GM23248 (cell line): Measurements from ENCODE around the gene RNLS. TPM values are rescaled to one million over a fixed set of nuclear protein-coding genes. Genes with fewer than 3 reads are reported as not detected.

Experiments used
- DNase-seq: peaks from one replicate; pipeline ENCODE4 v3.0.0-alpha.2; 2015
- H2AFZ ChIP-seq: fragments of 200-600 bp; sonication (generic); 2 replicates; pipeline ENCODE4 v1.6.1; 2016; ENCODE audit warnings: antibody characterized with exemption
- H3F3A ChIP-seq: fragments of 200-600 bp; sonication (generic); 2 replicates; pipeline ENCODE4 v1.6.1; 2016; ENCODE audit warnings: mild to moderate bottlenecking, antibody characterized with exemption, mixed run types; ENCODE audit not compliant: insufficient read depth
- H3K27ac ChIP-seq: fragments of 200-600 bp; sonication (generic); 2 replicates; pipeline ENCODE4 v1.5.1; 2016; ENCODE audit warnings: mild to moderate bottlenecking
- H3K27me3 ChIP-seq: fragments of 200-600 bp; sonication (generic); replicated peaks from 2 replicates; pipeline ENCODE4 v1.6.1; 2016; ENCODE audit warnings: mild to moderate bottlenecking; ENCODE audit not compliant: insufficient read depth
- H3K36me3 ChIP-seq: fragments of 200-600 bp; sonication (generic); 2 replicates; pipeline ENCODE4 v1.6.1; 2016; ENCODE audit warnings: low read depth, mild to moderate bottlenecking
- H3K4me1 ChIP-seq: fragments of 200-600 bp; sonication (generic); 2 replicates; pipeline ENCODE4 v1.6.1; 2016; ENCODE audit warnings: mild to moderate bottlenecking; ENCODE audit not compliant: insufficient read depth
- H3K4me2 ChIP-seq: fragments of 200-600 bp; sonication (generic); one replicate; pipeline ENCODE4 v1.6.1; 2016; ENCODE audit warnings: mild to moderate bottlenecking; ENCODE audit not compliant: unreplicated experiment
- H3K4me3 ChIP-seq: fragments of 200-600 bp; sonication (generic); 2 replicates; pipeline ENCODE4 v1.5.1; 2016; ENCODE audit warnings: mild to moderate bottlenecking
- H3K79me2 ChIP-seq: fragments of 200-600 bp; sonication (generic); 2 replicates; pipeline ENCODE4 v1.6.1; 2016; ENCODE audit warnings: mild to moderate bottlenecking; ENCODE audit not compliant: insufficient read depth
- H3K9ac ChIP-seq: fragments of 200-600 bp; sonication (generic); 2 replicates; pipeline ENCODE4 v1.6.1; 2016; ENCODE audit warnings: mild to moderate bottlenecking
- H3K9me2 ChIP-seq: fragments of 200-600 bp; sonication (generic); 2 replicates; pipeline ENCODE4 v1.6.1; 2016; ENCODE audit warnings: mixed run types, mild to moderate bottlenecking, moderate library complexity; ENCODE audit not compliant: insufficient read depth
- H3K9me3 ChIP-seq: fragments of 200-600 bp; sonication (generic); one replicate; pipeline ENCODE4 v1.6.1; 2017; ENCODE audit warnings: low read depth
- H4K20me1 ChIP-seq: fragments of 200-600 bp; sonication (generic); 2 replicates; pipeline ENCODE4 v1.6.0; 2016; ENCODE audit not compliant: insufficient read depth
- EZH2 ChIP-seq: fragments of 200-600 bp; sonication (generic); IDR thresholded peaks from 2 replicates; pipeline ENCODE4 v1.6.1; 2018; ENCODE audit warnings: antibody characterized with exemption, mild to moderate bottlenecking; ENCODE audit not compliant: insufficient read depth, poor library complexity, severe bottlenecking
- EZH2phosphoT487 ChIP-seq: fragments of 200-600 bp; sonication (generic); IDR thresholded peaks from 2 replicates; pipeline ENCODE4 v1.6.1; 2018; ENCODE audit warnings: antibody characterized with exemption, moderate library complexity, mild to moderate bottlenecking, low read depth; ENCODE audit not compliant: insufficient read depth
- WGBS, 2 experiments: methylation state at CpG; one replicate each; pipeline ENCODE4 v1.1.6; 2015 to 2017; ENCODE audit warnings: low lambda C conversion rate in 2 of 2, low coverage in 1 of 2; ENCODE audit errors: missing lambda C conversion rate in 2 of 2; 5-methylcytosine and 5-hydroxymethylcytosine counted together
- in situ Hi-C: fragments of 300-500 bp; cut with MboI; formaldehyde crosslinking; loops from 2 replicates; pipeline ENCODE4 v1.15.0; 2020
- polyA plus RNA-seq: library from polyadenylated mRNA; unstranded; fragments of >200 nt; fragmentation: Nextera tagmentation; extraction: Ambion mirVana; gene quantifications from 2 replicates; pipeline ENCODE4 v1.2.1, GENCODE V29; 2016
- total RNA-seq: library from RNA; depleted of rRNA; stranded (reverse); fragments of >200 nt; shearing (Covaris generic); gene quantifications from 2 replicates; pipeline ENCODE4 v1.2.3, GENCODE V29; 2014

RNLS gene
- total and polyA plus RNA-seq, 2 experiments from 2014 or later = 11.5 to 23.1 TPM

- no peak for DNase-seq
- 59 to 65% methylated on average over 1 of the region's 1 CpG for WGBS, 2 experiments
- TF ChIP-seq EZH2 (no peak), EZH2phosphoT487 (no peak)
- Histone ChIP-seq H4K20me1 (no peaks in the 10 kb centered on the region), H3K36me3 (no peaks in the 10 kb centered on the region), H3K79me2 (no peaks in the 10 kb centered on the region), H3F3A (no peaks in the 10 kb centered on the region; the same call in 1 of the 2 replicates), H3K9me2 (no peaks in the 10 kb centered on the region; the same call in 1 of the 2 replicates), H3K9ac (no peak overlapping the region), H3K4me3 (no peak overlapping the region), H3K4me1 (peaks cover 11% of the 10 kb centered on the region), H3K4me2 (peak overlapping the region; percentile 9), H3K9me3 (no peaks in the 10 kb centered on the region), H3K27ac (no peak overlapping the region), H2AFZ (no peak overlapping the region), H3K27me3 (no peaks in the 10 kb centered on the region)
- in situ Hi-C loops = no loop called here
Observed at GRCh38 chr10:88428976-88429375, 154.1 kb downstream of the RNLS start.

DNA sequence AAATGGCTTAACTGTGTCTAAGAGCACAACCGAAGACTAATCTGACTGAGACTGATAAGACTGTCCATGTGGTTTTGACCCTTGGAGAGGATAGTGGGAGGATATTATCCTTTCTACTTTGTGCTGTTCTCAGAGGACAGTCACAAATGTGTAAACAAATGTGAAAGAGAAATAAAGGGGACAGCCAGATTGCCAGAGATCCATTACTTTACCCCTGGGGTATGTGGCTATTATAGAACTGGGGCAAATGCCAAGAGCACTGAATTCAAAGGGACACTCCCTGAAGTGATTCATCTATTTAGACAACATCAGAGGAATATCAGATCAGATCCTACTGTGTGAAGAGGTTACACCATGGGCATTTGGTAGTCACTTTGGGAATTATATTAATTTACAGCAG is 154.7 kb downstream of the RNLS start:
- H3K4me3 ChIP-seq = no peak overlapping the region
- DNase-seq = peak; percentile 67
- H3F3A ChIP-seq = no peaks in the 10 kb centered on the region; the same call in 1 of the 2 replicates
- H3K9ac ChIP-seq = no peak overlapping the region
- no peaks in the 10 kb centered on the region for H3K36me3 ChIP-seq
- no peaks in the 10 kb centered on the region for H3K27me3 ChIP-seq
- H4K20me1 ChIP-seq = no peaks in the 10 kb centered on the region
- WGBS, 2 experiments = 91 to 95% methylated on average over 1 of the region's 1 CpG
- in situ Hi-C loops = no loop called here
- H2AFZ ChIP-seq = no peak overlapping the region
- peak overlapping the region; percentile 9 for H3K4me2 ChIP-seq
- peaks cover 11% of the 10 kb centered on the region for H3K4me1 ChIP-seq
- H3K79me2 ChIP-seq = no peaks in the 10 kb centered on the region
- no peak overlapping the region for H3K27ac ChIP-seq
- TF ChIP-seq EZH2 = no peak
- TF ChIP-seq EZH2phosphoT487 = no peak
- H3K9me2 ChIP-seq = no peaks in the 10 kb centered on the region; the same call in 1 of the 2 replicates
- H3K9me3 ChIP-seq = no peaks in the 10 kb centered on the region

- Histone ChIP-seq H3K9ac (no peak overlapping the region), H3K4me3 (no peak overlapping the region), H2AFZ (no peak overlapping the region), H3K9me2 (no peaks in the 10 kb centered on the region; the same call in 1 of the 2 replicates), H4K20me1 (no peaks in the 10 kb centered on the region), H3K27ac (no peak overlapping the region), H3K36me3 (no peaks in the 10 kb centered on the region), H3K4me1 (peaks cover 11% of the 10 kb centered on the region), H3K4me2 (no peak overlapping the region), H3K79me2 (no peaks in the 10 kb centered on the region), H3K27me3 (no peaks in the 10 kb centered on the region), H3F3A (no peaks in the 10 kb centered on the region; the same call in 1 of the 2 replicates), H3K9me3 (no peaks in the 10 kb centered on the region)
- 75 to 85% methylated on average over 2 of the region's 2 CpGs for WGBS, 2 experiments
- TF ChIP-seq EZH2phosphoT487 = no peak
- TF ChIP-seq EZH2 = no peak
- DNase-seq = no peak
- in situ Hi-C loops = no loop called here
Observed at GRCh38 chr10:88427024-88427423, 156.1 kb downstream of the RNLS start.

- peaks cover 11% of the 10 kb centered on the region for H3K4me1 ChIP-seq
- no peaks in the 10 kb centered on the region for H3K27me3 ChIP-seq
- H3K9me3 ChIP-seq = no peaks in the 10 kb centered on the region
- H4K20me1 ChIP-seq = no peaks in the 10 kb centered on the region
- H3K27ac ChIP-seq = no peak overlapping the region
- H3K4me2 ChIP-seq = no peak overlapping the region
- DNase-seq = no peak
- no peak overlapping the region for H2AFZ ChIP-seq
- no peak overlapping the region for H3K4me3 ChIP-seq
- H3K36me3 ChIP-seq = no peaks in the 10 kb centered on the region
- no peaks in the 10 kb centered on the region for H3K9me2 ChIP-seq
- WGBS, 2 experiments = 28 to 35% methylated on average over 5 of the region's 5 CpGs
- no peaks in the 10 kb centered on the region for H3K79me2 ChIP-seq
- no peaks in the 10 kb centered on the region; the same call in 1 of the 2 replicates for H3F3A ChIP-seq
- in situ Hi-C loops = no loop called here
- TF ChIP-seq EZH2 (no peak), EZH2phosphoT487 (no peak)
- H3K9ac ChIP-seq = no peak overlapping the region
Observed at GRCh38 chr10:88424881-88425280, 158.2 kb downstream of the RNLS start.

- Histone ChIP-seq H3K36me3 (no peaks in the 10 kb centered on the region), H3F3A (no peaks in the 10 kb centered on the region; the same call in 1 of the 2 replicates), H3K27ac (no peak overlapping the region), H2AFZ (no peak overlapping the region), H3K9ac (no peak overlapping the region), H3K4me2 (no peak overlapping the region), H3K4me1 (peaks cover 6% of the 10 kb centered on the region), H4K20me1 (no peaks in the 10 kb centered on the region), H3K4me3 (no peak overlapping the region), H3K79me2 (no peaks in the 10 kb centered on the region), H3K9me2 (no peaks in the 10 kb centered on the region), H3K9me3 (no peaks in the 10 kb centered on the region), H3K27me3 (no peaks in the 10 kb centered on the region)
- in situ Hi-C loops = no loop called here
- DNase-seq = no peak
- TF ChIP-seq EZH2 = no peak
- TF ChIP-seq EZH2phosphoT487 = no peak
Observed at GRCh38 chr10:88423732-88424131, 159.4 kb downstream of the RNLS start.
